NCI-H526 (cell line): ENCODE data around the gene GNPTG.
"Not testable (repeated sequence)": the region's sequence is repeated elsewhere in the genome, so short reads cannot be mapped to it uniquely, and the experiment has no call there.

Experiments
- DNase-seq, 2 experiments: peaks; one replicate each; lab custom pipeline; 2025; lab: John Stamatoyannopoulos, UW

GNPTG gene

DNA sequence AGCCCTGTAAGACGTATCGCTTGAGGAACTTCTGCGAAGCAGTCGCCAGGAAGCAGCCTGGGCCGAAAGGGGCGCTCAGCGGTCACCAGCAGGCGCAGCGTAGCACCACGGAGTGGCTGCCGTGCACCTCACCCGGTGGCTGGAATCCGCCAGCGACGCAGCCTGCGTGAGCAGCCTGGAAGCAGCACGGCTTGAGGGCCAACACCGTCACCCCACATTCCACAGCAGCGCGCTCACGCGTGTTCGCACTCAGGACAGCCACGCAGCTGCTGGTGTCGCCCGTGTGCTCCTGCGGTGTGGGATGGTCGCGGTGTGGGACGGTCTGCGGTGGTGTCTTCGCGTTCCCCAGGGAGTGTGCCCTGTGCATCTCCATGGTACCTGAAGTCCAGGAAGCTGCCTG is 32.7 kb upstream of the GNPTG start:
- DNase-seq = no peak

DNA sequence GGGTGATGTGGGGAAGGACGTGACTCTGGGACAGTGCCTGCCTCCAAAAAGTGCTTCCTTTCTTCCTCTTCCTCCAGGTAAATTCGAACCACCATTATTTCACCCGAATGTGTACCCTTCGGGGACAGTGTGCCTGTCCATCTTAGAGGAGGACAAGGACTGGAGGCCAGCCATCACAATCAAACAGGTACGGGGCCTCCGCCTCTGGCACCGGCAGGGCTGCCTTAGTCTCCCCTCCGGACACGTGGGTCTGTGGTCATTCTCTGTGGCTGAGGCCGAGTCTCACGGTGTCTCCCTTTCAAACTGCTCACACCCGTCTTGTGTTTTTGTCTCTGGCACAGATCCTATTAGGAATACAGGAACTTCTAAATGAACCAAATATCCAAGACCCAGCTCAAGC is 31.6 kb upstream of the GNPTG start:
- DNase-seq = no peak

DNA sequence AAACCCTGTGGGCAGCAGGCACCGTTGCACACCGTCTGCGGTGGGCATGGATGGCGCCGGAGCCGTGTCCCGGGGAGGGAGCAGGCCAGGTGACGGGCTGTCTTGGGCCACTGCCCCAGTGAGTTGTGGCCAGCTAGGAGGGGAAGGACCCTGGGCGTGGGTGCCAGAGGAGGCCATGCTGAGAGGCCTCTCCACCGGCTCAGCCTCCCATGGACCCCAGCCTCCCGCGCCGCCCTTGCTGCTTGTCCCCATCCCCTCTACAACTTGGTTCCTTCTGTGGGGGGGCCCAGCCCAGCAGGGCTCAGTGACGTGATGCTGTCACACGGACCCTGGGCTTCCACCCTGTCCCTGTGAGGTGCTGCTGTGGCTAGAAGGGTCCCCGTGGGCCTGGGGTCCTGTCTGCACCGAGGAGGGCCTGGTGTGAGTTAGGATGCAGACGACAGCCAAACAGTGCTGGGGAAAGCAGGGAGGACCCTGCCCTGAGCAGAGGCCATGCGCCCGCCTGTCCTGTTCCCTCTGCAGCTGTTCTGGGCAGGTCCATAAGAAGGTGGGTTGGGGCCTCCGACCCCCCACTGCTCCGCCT is 31.0 kb upstream of the GNPTG start:
- DNase-seq = no peak

DNA sequence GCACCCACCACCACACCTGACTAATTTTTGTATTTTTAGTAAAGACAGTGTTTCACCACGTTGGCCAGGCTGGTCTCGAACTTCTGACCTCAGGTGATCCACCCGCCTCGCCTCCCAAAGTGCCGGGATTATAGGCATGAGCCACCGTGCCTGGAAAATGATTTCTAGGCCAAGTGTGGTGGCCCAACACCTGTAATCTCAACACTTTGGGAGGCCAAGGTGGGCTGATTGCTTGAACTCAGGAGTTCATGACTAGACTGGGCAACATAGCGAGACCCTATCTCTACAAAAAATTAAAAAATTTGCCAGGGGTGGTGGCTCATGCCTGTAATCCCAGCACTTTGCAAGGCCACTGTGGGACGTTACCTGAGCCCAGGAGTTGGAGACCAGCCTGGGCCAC is 29.3 kb upstream of the GNPTG start:
- DNase-seq = no peak

DNA sequence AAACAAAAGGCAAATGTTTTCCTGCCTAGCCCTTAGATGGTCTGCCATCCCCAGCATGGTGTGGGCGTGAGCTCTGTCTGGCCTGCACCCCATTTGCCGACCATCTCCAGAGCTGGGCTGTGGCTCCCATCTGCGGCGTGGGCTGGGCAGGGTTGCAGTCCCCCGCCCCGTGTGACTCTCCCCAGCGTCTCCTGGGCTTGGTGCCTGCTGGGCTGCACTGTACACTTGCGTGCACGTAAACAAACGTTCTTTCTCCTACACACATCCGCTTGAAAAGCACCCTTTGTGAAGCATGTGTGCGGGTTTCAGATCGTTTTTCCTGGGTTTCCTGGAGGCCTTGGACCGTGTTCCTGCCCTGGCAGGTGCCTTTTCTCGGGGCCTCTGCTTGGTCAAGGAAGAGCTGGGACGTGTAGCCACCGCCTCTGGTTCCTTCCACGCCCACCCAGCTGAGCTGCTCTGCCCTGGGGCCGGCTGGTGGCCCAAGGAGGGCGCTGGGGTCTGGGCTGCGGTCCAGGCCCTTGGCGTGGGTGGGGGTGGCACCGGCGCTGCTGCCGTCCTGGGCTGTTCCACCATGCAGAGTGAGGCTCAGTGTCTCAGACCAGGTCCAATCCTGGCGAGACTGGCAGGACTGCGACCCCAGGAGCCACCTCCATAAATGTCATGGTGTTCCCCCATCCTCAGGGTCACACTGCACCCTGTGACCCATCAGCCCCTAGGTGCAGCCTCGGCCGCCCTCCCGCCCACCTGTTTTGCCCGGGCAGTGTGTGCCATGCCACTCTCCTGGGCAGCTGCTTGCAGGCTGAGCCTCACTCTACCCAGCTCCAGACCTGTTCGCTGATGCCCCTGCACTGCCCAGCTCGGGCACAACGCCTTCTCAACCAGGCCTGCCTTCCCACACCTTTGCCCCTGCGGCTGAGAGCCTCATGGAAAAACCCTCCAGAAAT is 28.2 kb upstream of the GNPTG start:
- no peak for DNase-seq

DNA sequence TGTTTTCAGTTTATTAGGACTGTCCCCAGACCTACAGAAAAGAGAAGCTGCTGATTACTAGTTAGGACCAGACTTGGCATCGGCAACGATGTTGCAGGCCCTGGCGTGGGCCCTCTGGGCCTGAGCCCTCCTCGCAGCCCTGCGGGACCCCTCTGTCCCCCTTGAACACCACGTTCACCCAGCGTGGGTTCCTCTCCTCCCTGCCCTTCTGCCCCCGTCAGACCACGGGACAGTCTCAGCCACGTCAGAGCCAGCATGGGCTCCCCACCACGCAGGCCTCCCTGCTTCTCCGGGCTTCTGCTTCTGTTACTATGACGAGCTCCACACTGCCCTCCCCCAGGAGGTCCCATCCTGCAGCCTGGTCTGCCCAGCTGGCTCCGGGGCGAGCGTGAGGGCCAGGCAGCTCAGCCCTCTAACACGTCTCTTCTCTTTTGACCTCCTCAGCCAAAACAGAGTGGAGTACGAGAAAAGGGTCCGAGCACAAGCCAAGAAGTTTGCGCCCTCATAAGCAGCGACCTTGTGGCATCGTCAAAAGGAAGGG is 27.4 kb upstream of the GNPTG start:
- DNase-seq = no peak

DNA sequence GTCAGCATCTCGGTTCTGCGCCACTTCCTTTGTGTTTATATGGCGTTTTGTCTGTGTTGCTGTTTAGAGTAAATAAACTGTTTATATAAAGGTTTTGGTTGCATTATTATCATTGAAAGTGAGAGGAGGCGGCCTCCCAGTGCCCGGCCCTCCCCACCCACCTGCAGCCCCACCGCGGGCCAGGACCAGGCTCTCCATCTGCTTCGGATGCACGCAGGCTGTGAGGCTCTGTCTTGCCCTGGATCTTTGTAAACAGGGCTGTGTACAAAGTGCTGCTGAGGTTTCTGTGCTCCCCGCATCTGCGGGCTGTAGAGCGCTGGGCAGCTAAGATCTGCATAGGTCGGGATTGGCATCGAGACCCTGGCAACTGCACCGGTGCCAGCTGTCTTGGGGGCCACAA is 26.5 kb upstream of the GNPTG start:
- no peak for DNase-seq

DNA sequence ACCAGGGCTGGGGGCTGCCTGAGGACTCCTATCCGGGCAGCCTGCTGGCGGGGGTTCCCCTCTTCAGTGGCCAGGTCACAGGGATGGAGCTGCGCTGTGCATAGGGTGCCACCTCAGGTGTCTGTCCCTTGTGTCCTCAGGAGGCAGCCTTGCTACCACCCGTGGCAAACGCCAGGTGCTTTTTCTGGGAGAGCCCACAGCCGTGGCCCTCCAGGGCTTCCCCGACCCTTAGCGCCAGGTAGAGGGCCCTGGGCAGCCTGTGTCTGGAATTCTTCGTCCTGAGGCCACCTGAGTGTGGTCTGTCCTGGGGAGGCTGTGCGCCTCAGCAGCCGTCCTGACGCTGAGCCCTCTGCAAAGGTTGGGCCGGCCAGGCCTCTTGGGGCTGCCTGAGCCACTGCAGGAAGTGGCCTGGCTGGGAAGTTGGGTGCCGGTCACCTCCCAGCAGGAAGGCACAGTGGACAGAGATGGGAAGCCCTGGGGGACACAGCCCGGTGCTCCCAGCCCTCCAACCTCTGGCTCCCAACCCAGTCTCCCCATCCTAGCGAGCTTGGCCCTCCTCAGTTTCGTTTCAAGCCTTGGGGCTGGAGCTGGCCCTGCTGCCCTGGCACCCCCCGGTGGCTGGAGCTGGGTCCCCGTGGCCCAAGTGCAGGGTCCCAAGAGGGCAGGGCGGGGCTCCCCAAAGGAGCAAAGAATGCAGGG is 25.9 kb upstream of the GNPTG start:
- DNase-seq = no peak

DNA sequence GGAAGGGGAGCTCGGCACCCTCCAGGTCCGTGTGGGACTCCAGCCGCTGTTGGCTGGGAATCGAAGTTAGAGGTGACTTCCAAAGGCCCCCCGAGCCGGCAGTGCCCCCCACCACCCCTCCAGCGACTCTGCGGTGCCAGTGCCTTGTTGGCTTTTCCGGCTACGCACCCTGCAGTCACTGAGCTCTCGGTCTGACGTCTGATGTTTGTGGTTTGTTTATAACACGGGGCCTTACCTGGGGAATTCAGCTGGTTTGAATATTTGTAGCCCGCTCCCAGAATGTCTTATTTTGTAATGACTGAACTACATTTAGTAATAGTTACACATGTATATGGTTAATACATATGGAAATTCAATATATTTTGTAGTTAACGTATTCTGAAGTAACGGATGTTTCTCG is 25.3 kb upstream of the GNPTG start:
- DNase-seq = no peak

DNA sequence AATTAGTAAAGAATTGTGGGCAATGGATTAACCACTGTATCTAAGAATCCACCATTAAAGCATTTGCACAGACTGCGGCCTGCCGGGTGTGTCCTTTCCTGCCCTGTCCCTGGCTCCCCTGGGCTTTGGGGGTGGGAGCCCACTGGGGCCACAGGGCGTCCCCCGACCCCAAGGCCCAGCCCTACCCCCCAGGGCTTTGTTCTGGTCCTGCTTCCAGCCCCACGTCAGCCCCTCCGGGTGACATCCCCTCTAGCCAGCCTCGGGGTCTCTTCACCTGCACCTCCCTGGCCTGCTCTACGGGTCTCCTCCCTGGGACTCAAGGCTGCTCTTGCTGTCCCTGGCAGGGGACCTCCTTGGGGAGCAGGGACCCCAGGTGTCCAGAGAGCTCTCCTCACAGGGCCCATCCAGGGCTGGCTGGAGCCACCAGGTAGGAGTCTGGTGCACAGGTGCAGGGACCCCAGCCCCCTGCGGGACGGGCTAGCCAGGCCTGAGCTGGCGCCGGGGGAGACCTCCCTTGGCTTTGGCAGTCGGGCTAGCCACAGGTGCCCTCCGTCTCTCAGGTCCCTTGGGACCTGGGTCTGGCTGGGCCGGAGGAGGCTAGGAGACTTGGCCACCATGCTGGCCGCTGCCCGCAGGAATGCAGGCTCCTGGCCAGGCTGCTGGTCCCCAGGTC is 24.6 kb upstream of the GNPTG start:
- DNase-seq = no peak

DNA sequence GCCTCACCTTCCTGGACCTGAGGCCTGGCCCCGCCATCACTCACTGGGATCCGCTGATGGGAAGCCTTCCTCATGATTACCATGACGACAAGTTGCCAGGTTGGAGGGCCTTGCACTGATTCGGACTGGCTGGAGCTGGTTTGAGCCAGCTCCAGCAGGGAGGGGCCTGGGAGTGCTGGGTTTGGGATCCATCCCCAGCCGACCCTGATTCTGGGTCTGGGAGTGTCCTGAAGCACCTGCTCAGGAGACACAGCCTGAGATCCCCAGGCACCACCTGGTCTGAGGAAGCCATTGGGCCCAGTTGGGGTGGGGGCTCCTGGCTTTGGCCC is 24.1 kb upstream of the GNPTG start:
- DNase-seq = no peak

DNA sequence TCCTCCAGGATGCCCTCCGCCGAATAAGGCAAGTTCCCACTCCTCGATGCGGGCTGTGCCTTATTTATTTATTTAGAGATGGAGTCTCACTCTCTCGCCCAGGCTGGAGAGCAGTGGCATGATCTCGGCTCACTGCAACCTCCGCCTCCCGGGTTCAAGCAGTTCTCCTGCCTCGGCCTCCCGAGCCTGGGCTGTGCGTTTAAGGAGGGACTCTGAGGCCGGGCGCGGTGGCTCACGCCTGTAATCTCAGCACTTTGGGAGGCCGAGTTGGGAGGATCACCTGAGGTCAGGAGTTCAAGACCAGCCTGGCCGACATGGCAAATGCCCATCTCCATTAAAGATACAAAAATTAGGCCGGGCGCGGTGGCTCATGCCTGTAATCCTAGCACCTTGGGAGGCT is 23.6 kb upstream of the GNPTG start:
- DNase-seq = not testable (repeated sequence)

DNA sequence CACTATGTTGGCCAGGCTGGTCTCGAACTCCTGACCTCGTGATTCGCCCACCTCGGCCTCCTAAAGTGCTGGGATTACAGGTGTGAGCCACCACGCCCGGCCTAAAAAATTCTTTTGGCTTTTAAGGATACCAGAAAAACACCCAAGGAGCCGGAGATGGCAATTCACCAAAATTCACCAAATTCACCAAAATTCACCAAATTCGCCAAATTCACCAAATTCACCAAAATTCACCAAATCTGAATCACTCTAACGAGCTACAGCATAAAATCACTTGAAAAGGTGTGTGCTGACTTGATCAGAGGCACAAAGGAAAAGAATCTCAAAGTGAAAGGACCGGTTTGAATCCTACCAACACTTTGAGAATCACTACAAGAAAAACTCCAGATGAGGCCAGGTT is 22.8 kb upstream of the GNPTG start:
- not testable (repeated sequence) for DNase-seq

DNA sequence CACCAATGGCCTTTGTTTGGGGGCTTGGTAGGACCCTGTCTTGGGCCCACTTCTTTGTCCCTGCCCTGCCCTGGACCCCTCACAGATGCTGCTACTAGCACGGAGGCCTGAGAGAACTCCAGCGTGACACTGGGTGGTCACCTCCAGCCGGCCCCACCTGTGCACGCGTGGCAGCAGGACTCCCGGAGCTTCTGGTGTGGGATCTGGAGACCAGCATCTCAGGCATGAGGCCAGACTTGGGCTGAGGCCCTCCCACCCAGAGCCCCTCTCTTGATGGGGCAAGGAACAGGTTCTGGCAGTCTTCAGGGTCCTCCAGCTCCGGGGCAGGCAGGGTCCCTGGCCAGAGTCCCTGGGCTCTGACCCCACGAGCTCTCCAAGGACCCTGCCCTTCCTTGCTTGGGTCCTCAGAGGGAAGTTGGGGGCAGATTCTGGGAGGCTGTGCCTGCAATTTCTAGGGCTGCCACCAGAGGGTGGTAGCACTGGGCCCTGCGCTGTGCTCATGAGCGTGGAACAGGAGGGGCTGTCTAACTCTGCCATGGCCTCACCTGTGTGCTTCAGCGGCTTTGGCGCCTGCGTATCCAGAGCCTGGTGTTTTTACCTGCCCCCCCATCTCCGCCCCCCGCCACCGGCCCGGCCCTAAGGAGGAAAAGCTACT is 21.3 kb upstream of the GNPTG start:
- DNase-seq = peak in 1 of 2 experiments; percentile 72

DNA sequence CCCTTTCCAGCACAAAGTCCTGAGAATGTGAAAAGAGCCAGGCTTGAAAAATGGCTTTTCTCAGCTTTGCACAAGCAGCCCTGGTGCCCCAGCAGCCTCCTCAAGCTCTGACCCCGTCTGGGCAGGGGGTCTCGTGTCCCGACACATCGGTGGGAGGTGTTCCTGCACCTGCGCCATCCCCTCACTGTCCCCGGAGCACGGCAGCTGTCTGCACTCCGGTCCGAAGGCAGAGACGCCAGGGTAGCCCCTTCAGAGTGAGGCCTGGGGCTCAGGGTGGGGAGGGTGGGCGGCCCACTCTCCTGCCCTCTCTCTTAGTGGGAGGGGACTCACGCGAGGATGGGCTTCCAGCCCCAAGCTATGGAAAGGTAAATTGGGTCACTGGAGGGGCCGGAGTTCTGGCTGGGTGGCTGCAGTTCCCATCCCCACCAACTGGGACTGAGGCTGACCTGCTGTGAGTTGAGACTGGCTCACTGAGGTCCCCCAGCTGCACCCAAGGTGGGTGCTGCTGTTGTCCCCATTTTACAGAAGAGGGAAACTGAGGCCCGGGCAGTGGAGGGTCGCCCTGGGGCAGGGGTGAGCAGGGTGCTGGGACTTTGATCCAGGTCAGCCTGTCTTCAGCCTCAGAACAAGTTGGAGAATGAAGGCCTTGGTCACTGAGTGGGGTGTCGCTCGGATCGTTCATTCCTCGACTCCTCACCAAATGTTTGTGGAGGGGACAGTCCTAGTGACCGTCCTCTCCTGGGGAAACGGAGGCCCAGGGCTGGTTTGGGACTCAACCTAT is 20.6 kb upstream of the GNPTG start:
- DNase-seq = no peak

DNA sequence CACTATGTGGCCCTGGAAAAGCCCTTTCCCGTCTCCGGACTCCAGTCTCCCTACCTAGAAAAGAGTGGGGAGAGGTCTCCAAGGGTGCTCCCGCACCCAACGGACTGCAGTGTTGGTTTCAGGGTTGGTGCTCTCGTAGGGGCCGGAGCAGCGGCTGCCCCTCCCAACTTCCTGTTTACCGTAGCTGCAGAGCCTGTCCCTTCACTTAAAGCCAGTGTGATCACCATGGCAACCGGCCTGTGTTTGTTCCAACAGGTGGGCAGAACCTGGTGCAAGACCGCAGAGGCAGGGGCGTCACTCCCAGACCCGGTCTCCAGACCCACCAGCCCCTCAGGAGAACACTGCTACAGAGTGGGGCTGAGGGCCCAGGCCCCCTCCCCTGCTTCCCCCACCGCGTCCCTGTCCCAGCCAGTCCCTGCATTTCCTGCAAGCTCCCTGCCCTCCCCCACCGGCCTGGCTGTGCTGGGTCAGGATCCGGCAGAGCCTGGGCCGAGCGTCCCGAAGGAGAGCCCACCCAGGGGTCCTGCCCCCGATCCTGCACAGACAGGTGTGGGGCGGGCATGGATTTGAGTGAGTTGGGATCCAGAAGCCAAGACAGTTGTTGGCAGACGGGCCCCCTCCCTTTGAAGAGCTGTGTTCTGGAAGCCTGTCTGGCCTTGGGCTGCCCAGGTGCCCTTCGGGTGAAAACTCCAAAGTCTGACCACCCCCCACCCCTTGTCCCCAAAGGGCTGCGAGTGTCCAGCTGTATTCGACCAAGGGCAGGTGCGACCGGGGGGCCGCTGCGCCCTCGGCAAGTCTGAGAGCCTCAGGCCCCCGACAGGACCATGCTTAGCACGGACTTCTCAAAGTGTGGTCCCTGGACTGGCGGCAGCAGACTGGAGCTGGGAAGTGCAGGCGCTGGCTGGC is 19.8 kb upstream of the GNPTG start:
- peak; percentile 25 to 39 for DNase-seq

DNA sequence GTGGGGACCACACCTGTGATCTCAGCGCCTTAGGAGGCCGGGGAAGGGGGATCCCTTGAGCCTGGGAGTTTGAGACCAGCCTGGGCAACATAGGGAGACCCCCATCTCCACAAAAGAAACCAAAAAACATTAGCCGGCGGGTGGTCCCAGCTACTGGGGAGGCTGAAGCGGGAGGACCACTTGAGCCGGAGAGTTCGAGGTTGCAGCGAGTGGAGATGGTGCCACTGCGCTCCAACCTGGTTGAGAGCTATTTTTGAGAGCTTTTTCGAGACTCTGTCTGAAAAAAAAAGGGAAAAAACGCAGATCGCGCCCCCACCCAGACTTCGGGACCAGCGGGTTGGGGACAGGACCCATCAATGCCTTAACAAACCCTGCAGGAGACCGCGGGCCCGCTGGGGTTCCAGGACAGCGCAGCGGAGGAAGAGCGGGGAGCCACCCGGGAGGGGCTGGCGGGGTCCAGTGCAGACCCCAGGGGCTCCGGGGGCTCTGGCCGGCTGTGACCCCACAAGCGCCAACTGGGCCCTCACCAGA is 19.0 kb upstream of the GNPTG start:
- DNase-seq = no peak

DNA sequence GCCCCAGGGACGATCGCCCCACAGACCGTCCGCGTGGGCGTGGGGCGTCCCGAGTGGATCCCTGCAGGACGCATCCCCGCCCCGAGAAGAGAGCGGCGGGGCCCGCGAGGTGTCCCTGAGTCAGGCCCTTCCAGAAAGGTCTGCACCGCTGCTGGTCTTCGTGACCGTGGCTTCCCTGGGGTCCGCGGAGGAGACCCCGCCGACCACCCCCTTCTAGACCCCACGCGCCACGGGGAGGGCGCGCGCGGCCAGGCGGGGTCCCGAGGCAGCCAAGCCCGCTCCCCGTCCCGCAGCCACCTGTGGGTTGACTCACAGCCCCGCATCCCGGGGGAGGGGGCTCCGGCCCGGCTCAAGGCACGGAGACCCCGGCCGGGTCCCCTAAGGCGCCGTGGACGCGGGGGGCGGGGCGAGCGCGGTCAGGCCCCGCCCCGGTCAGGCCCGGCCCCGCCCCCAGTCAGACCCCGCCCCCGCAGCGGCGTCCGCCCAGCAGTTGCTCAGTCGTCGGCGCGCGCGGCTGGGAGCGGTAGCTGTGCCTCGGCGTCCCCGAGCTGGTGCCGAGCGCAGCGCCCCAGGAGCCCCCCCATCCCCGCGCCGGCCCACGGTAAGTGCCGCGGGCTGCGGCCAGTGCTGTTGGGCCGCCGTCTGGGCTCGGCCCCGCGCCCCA is 18.4 kb upstream of the GNPTG start, which contains the start of gene BAIAP3:
TSS of gene BAIAP3 (plus strand) at position 497 of the 664 bp plus-strand sequence. CDS start 4,905 bp downstream, outside the sequence.
- peak in 1 of 2 experiments; percentile 29 for DNase-seq
